ENCODE measurements around the gene CDK14. TPM values are rescaled to one million over a fixed set of nuclear protein-coding genes. Genes with fewer than 3 reads are reported as not detected.

Gene CDK14
- total and polyA plus RNA-seq, 11 donors, result 2.9 to 37.7 (median 21.3) TPM

GRCh38 chr7:90833443-90833842 lies 237.3 kb downstream of the CDK14 start:
- ATAC-seq (no peak), DNase-seq (no peak)
- intact Hi-C loops (cut with DNase I), result no loop called here
- H3K27me3 ChIP-seq, result no peaks in the 10 kb centered on the region
- peaks cover 0 to 14% (median under 1%) of the 10 kb centered on the region in 12 donors for H3K9me3 ChIP-seq
- H3K4me1 ChIP-seq, result peaks cover 0 to 9% (median 0%) of the 10 kb centered on the region in 12 donors
- H3K4me3 ChIP-seq, result no peak overlapping the region
- H3K27ac ChIP-seq, result no peak overlapping the region
- TF ChIP-seq CTCF (IDR thresholded peaks at IDR 0.05) (no peak), POLR2A (IDR thresholded peaks at IDR 0.05) (no peak)
- H3K36me3 ChIP-seq, result no peaks in the 10 kb centered on the region
- WGBS, 4 donors, result 95 to 100% (median 97%) methylated on average over 1 of the region's 1 CpG

GRCh38 chr7:90834771-90835170 lies 238.7 kb downstream of the CDK14 start:
- WGBS, 4 donors, result 89 to 95% (median 92%) methylated on average over 2 of the region's 2 CpGs
- Histone ChIP-seq H3K9me3 (peaks cover 0 to 26% (median 5%) of the 10 kb centered on the region in 12 donors), H3K27me3 (no peaks in the 10 kb centered on the region), H3K27ac (no peak overlapping the region), H3K4me1 (peaks cover 0 to 9% (median 0%) of the 10 kb centered on the region in 12 donors), H3K4me3 (no peak overlapping the region), H3K36me3 (no peaks in the 10 kb centered on the region)
- TF ChIP-seq CTCF (IDR thresholded peaks at IDR 0.05) (no peak), POLR2A (IDR thresholded peaks at IDR 0.05) (no peak)
- no peak for DNase-seq
- intact Hi-C loops (cut with DNase I), result no loop called here
- no peak for ATAC-seq

DNA sequence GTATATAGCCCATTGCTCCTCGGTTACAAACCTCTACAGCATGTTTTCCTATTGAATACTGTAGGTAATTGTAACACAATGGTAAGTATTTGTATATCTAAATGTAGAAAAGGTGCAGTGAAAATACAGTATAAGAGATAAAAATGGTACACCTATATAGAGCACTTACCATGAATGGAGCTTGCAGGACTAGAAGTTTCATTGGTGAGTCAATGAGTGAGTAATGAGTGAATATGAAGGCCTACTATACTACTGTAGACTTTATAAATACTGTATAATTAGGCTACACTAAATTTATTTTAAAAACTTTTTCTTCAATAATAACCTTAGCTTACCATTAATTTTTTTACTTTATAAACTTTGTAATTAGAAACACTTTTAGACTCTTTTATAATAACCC lies 239.7 kb downstream of the CDK14 start:
- Histone ChIP-seq H3K27ac (no peak overlapping the region), H3K9me3 (peaks cover 0 to 26% (median 5%) of the 10 kb centered on the region in 12 donors), H3K36me3 (no peaks in the 10 kb centered on the region), H3K4me1 (peaks cover 0 to 9% (median 0%) of the 10 kb centered on the region in 12 donors), H3K27me3 (no peaks in the 10 kb centered on the region), H3K4me3 (no peak overlapping the region)
- TF ChIP-seq POLR2A (IDR thresholded peaks at IDR 0.05), result no peak
- no peak for TF ChIP-seq CTCF (IDR thresholded peaks at IDR 0.05)
- ATAC-seq (no peak), DNase-seq (no peak)
- intact Hi-C loops (cut with DNase I), result no loop called here
- WGBS, 4 donors, result 90 to 99% (median 94%) methylated on average over 1 of the region's 1 CpG

DNA sequence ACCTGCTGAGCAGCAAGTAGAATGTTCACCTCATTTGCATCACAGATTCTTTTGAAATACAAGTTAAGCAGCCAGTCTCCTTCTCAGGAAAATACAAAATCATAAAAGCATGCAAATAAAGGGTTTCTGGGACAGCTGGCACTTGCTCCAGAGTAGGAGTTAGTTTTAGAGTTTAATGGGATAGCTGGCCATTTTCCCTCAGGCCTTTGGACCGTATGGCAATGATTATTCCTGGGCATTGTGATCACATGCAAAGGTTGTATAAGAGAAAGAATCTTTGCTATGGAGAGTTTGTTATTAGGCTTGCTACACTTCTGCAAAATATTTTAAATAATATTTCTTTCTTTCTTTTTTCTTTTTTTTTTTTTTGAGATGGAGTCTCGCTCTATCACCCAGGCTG lies 240.8 kb downstream of the CDK14 start:
- Histone ChIP-seq H3K27me3 (no peaks in the 10 kb centered on the region), H3K27ac (no peak overlapping the region), H3K9me3 (peaks cover 0 to 26% (median 5%) of the 10 kb centered on the region in 12 donors), H3K4me3 (no peak overlapping the region), H3K36me3 (no peaks in the 10 kb centered on the region), H3K4me1 (peaks cover 0 to 8% (median 0%) of the 10 kb centered on the region in 12 donors)
- WGBS, 4 donors, result 94 to 96% (median 96%) methylated on average over 2 of the region's 2 CpGs
- DNase-seq (no peak), ATAC-seq (no peak)
- TF ChIP-seq CTCF (IDR thresholded peaks at IDR 0.05) (no peak), POLR2A (IDR thresholded peaks at IDR 0.05) (no peak)
- intact Hi-C loops (cut with DNase I), result no loop called here

Measured in heart left ventricle (tissue), 16 donors.